Spleen (tissue), 7 donors: Measurements from ENCODE around the gene IL1RN.

Experiments used
- CTCF ChIP-seq, 11 experiments: fragments of 200-600 bp in 7 of 11; fragments of 450-650 bp in 4 of 11; sonication (generic) in 4 of 11; IDR thresholded peaks in 8 of 11; conservative IDR thresholded peaks in 3 of 11; 1 replicate in 7 of 11; 2 replicates in 4 of 11; pipeline versions ENCODE4 v1.4.0 to v1.8.0; 2016 to 2021; ENCODE audit warnings: antibody characterized with exemption in 11 of 11, inconsistent platforms in 4 of 11, mild to moderate bottlenecking in 1 of 11
- POLR2A ChIP-seq, 3 donors: fragments of 450-650 bp; IDR thresholded peaks; one replicate each; pipeline ENCODE4 v1.5.1; 2017; ENCODE audit warnings: antibody characterized with exemption in 3 of 3, mild to moderate bottlenecking in 1 of 3
- POLR2AphosphoS5 ChIP-seq, 3 donors: sonication (generic); formaldehyde crosslinking; IDR thresholded peaks; one replicate each; pipeline ENCODE4 v1.5.1; 2017; ENCODE audit warnings: antibody characterized with exemption in 3 of 3
- donor health status: DM: no; HTN: no; CAD: no; lungs with moderate emphysema.
- donor health status: DM: no; HTN: no; CAD: no.
- donor health status: DM: no; HTN: no; CAD: no.

GRCh38 chr2:113174376-113174750 lies 47.0 kb downstream of the IL1RN start:
- no peak for TF ChIP-seq CTCF (IDR thresholded peaks at IDR 0.05 in 8 of 11, conservative IDR thresholded peaks at IDR 0.05 in 3 of 11)
- TF ChIP-seq POLR2A (IDR thresholded peaks at IDR 0.05), result no peak
- TF ChIP-seq POLR2AphosphoS5 (IDR thresholded peaks at IDR 0.05), result no peak
